ENCODE results near the gene UGT2B7.

- TF ChIP-seq POLR2AphosphoS5 (IDR thresholded peaks at IDR 0.05; ENCODE audit: low read depth, low read length) (no peak), EP300 (IDR thresholded peaks at IDR 0.05; ENCODE audit: low read depth in 2 of 2, low read length in 2 of 2) (no peak), EP300 (CRISPR knock-in tag; IDR thresholded peaks at IDR 0.05; ENCODE audit: borderline replicate concordance) (no peak), NR2C2 (CRISPR knock-in tag; IDR thresholded peaks at IDR 0.05; ENCODE audit: borderline replicate concordance) (no peak), NRL (CRISPR knock-in tag; IDR thresholded peaks at IDR 0.05; ENCODE audit: borderline replicate concordance) (no peak), ZFY (CRISPR knock-in tag; IDR thresholded peaks at IDR 0.05) (no peak), ARNT (IDR thresholded peaks at IDR 0.05) (no peak)
Measured at GRCh38 chr4:69073375-69073774, 22.9 kb upstream of the UGT2B7 start.
